ENCODE measurements around the gene HOOK2.
"Not testable (repeated sequence)": the region's sequence is repeated elsewhere in the genome, so short reads cannot be mapped to it uniquely, and the experiment has no call there.

- TF ChIP-seq, protein P1, sequence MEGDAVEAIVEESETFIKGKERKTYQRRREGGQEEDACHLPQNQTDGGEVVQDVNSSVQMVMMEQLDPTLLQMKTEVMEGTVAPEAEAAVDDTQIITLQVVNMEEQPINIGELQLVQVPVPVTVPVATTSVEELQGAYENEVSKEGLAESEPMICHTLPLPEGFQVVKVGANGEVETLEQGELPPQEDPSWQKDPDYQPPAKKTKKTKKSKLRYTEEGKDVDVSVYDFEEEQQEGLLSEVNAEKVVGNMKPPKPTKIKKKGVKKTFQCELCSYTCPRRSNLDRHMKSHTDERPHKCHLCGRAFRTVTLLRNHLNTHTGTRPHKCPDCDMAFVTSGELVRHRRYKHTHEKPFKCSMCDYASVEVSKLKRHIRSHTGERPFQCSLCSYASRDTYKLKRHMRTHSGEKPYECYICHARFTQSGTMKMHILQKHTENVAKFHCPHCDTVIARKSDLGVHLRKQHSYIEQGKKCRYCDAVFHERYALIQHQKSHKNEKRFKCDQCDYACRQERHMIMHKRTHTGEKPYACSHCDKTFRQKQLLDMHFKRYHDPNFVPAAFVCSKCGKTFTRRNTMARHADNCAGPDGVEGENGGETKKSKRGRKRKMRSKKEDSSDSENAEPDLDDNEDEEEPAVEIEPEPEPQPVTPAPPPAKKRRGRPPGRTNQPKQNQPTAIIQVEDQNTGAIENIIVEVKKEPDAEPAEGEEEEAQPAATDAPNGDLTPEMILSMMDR (conservative IDR thresholded peaks at IDR 0.05; ENCODE audit: low read length): not testable (repeated sequence)
- TF ChIP-seq EZH2phosphoT487 (IDR thresholded peaks at IDR 0.05; ENCODE audit: borderline replicate concordance): not testable (repeated sequence)
Observed at GRCh38 chr19:12817810-12818209, 42.5 kb upstream of the HOOK2 start.
